Mononuclear cell (primary cell): ENCODE results near the gene TACSTD2. TPM values are rescaled to one million over a fixed set of nuclear protein-coding genes. Genes with fewer than 3 reads are reported as not detected.
"Not testable (repeated sequence)": the region's sequence is repeated elsewhere in the genome, so short reads cannot be mapped to it uniquely, and the experiment has no call there.

Source experiments
- H3K27me3 ChIP-seq: 2 replicates; pipeline ENCODE4 v1.6.0; 2011; ENCODE audit warnings: low read length, control low read depth; ENCODE audit not compliant: insufficient read depth
- H3K4me1 ChIP-seq: 2 replicates; pipeline ENCODE4 v1.5.1; 2011; ENCODE audit warnings: mild to moderate bottlenecking, low read length, control low read depth; ENCODE audit not compliant: insufficient read depth
- H3K4me3 ChIP-seq: 2 replicates; pipeline ENCODE4 v1.5.1; 2011; ENCODE audit warnings: mild to moderate bottlenecking, low read length, moderate library complexity
- H3K9me3 ChIP-seq: 2 replicates; pipeline ENCODE4 v1.5.1; 2011; ENCODE audit warnings: low read depth, mild to moderate bottlenecking, control low read depth, low read length
- total RNA-seq: library from RNA; depleted of rRNA; stranded (reverse); fragments of >200 nt; gene quantifications from one replicate; pipeline ENCODE4 v1.2.3, GENCODE V29; 2012

The TACSTD2 gene
- total RNA-seq, 1 donor, result under 0.01 TPM

DNA sequence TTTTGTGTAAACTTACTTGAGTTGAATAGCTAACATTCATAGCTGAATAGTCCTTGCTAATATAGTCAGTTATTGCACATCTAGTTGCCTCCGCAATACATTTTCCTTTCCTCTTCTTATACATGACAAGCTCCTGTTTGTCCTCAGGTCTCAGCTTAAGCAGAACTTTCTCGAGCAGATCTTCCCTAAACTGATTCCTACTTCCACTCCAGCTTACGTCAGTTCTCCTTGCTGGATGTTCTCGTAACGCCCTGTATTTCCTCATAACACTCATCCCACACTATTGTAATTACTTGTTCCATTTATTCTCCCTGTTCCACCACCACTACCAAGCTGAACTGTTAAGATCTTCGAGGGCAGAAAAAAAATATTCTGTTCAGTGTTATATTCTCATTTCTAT is 15.4 kb downstream of the TACSTD2 start:
- H3K4me1 ChIP-seq, result no peaks in the 10 kb centered on the region
- H3K9me3 ChIP-seq, result no peaks in the 10 kb centered on the region
- H3K4me3 ChIP-seq, result no peak overlapping the region
- peaks cover 10% of the 10 kb centered on the region for H3K27me3 ChIP-seq

DNA sequence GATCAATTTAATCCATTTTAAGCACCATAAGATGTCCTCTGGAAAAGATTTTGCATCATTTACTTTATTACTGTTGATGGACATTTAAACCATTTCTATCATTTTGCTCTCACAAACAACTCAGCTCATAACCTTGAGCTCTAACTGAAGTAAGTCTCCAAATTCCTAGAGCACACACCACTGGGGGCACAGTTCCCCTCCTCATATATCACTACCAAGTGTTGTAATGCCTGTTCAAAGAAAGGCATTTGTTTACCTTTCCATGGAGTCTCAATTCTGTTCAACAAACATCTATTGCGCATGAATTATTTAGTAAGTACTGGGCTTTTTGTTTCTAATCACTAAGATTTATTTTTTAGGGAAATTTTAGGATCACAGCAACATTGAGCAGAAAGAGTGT is 21.7 kb downstream of the TACSTD2 start:
- Histone ChIP-seq H3K27me3 (peaks cover 10% of the 10 kb centered on the region), H3K4me1 (no peaks in the 10 kb centered on the region), H3K9me3 (no peaks in the 10 kb centered on the region), H3K4me3 (no peak overlapping the region)

DNA sequence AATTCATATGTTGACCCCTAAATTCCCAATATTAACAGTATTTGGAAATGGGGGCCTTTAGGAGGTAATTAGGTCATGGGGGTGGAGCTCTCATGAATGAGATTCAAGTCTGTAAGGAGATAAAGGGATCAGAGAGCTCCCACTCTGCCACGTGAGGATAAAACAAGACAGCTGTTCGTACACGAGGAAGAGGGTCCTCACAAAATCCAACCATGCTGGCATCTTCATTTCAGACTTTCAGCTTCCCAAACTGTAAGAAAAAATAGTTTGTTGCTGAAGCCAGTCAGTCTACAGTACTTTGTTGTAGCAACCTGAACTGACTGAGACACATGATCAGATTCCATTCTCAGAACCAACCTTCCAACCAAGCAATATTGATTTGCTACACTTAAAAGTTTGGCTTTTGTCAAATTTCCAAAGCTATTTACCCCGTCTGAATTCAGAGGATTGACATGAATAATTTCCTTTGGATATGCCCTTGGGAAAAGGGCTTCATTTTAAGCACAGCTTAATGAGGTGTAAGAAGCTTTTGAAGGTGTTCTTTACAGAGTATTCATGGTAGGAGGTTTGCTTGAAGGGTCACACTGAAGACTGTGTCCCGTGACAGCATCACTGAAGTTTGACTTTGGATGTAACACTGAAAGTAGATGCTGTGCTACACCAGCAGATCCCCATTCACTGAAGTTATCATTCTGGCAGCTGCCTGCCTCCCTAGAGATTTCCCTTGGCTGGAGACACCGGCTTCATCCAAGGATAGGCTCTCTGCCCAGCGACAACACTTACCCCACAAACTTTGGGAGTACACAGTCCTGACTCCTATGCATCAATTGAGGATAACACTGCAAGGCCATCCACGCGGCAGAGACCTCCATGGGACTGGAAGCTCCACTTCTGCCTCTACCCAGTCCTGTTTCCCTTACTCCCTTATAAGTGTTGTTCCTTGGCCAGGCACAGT is 25.6 kb downstream of the TACSTD2 start:
- Histone ChIP-seq H3K4me3 (no peak overlapping the region), H3K27me3 (no peaks in the 10 kb centered on the region), H3K4me1 (peaks cover 4% of the 10 kb centered on the region), H3K9me3 (no peaks in the 10 kb centered on the region)

DNA sequence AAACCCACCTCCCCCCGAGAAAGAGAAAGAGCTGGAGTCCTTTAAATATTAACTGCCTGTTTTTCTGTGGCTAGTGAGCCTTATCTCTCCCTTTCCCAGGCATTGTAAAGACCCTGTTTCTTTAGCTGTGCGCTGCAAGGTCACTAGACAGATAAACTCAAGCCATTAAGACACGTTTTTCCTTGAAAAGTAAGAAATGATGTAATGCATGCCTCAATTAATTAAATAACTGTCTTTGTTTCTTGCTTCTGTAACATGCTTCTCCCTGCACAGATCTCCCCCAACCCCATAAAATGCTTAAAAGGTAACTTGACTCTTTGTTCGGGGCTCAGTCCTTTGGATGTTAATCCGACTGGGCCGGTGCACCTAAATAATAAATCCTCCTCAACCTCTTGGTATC is 27.8 kb downstream of the TACSTD2 start:
- H3K9me3 ChIP-seq, H3K4me3 ChIP-seq, H3K27me3 ChIP-seq: not testable (repeated sequence)
- H3K4me1 ChIP-seq, result peaks cover 18% of the 10 kb centered on the region

DNA sequence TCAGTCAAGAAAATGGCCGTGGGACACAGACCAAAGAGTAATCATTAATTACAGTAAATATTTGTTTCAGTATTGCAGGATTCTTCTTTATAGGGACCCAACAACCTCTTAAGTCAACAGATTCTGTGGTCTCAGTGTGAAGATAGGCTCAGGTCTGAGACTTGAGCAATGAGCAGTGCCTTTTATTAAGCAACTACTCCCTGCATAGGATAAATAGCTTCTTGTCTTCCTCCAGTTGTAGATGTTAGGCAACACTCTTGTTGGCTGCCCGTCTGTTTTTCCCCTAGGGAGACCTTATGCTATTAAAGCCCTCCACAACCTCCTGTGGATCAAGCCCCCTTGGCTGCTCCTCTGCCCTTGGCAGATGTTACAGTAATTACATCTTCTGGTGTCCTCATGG is 28.7 kb downstream of the TACSTD2 start:
- Histone ChIP-seq H3K4me1 (peaks cover 18% of the 10 kb centered on the region), H3K27me3 (no peaks in the 10 kb centered on the region)

DNA sequence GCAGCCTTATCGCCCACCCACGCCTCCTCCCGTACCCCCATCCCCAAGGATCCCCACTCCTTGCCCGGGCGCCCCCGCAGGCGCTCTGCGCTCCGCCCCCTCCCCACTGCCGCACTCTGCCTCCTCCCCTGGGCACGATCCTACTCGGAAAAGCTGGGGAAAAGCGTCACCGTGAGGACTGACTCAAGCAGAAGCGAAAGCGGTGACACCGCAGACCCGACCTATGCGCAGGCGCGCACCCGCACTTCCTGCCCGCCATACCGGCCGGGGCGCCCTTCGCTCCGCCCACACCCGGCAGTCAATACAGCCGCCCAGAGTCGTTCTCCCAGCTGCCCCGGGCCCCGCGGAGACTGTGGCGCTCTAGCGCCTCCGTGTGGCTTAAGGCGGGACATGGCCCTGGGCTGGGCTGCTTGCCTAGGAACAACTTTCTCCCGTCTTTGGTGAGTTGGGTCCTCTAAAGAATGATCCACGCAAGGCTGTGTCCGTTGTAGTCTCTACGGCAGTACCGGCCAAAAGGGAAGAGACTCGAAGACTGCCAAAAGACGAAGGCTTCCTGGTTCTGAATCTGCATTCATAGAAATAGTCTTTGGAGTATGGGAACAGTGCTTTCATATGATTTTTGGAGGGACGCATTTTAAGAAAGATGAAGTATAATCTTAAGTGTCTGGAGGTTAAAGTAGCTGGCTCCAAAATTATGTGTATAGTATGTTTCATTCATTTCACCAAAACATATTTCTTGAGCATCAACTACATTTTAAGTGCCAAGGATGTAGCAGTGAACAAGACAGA is 30.3 kb downstream of the TACSTD2 start, which contains the start of gene OMA1:
OMA1 (minus strand) TSS at position 207 of the 789 bp plus-strand sequence. CDS start 7,432 bp downstream, outside the sequence.
- Histone ChIP-seq H3K4me3 (peak within 1 kb of the TSS; percentile 75), H3K27me3 (no peaks in the 10 kb centered on the region), H3K4me1 (peaks cover 18% of the 10 kb centered on the region), H3K9me3 (no peaks in the 10 kb centered on the region)

More for the DNA sequence above, 28.7 kb downstream of the TACSTD2 start:
- Histone ChIP-seq H3K4me3 (no peak overlapping the region), H3K9me3 (no peaks in the 10 kb centered on the region)

DNA sequence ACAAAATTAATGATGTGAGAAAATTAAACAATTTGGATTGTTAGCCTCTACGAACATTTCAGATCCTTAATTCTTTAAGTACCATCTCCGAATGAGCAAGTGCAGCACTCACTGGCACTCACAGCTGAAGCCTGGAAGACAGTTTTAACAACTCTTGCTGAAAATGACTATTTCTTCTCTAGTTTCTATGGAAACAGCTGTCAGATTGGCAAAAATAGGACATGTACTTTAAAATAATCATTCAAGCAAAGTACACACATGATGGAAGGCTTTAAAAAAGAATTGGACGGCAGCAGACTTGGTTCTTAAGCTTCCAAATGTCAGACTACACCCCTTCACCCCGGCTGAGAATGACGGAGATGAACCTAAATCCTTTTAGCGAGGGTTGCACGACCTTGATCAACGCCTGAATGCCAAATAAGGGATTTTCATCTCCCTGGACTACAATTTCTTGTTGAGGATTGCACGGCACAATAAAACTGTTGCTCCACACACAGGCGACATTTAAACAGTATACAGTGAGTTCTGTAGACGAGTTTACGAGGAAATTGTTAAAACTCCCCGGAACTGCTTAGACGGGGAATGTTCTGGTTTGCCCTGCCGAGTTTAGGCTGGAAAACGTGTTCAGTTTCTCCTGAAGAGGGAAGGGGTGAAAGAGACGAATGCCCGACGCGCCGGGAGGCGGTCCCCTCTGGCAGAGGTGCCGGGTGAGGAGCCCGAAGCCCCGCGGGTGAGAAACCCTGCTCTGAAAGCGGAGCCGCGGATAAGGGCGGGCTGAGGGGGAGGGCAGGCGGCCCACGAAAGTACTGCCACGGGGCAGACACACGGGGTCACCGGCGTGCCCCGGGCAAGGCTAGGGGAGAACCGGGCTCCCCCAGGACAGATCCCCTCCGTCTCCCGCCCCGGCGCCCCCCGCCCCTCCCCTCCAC is 31.2 kb downstream of the TACSTD2 start:
- H3K4me1 ChIP-seq, result peaks cover 18% of the 10 kb centered on the region
- peak overlapping the region; percentile 75 for H3K4me3 ChIP-seq
- H3K27me3 ChIP-seq, result no peaks in the 10 kb centered on the region
- no peaks in the 10 kb centered on the region for H3K9me3 ChIP-seq

DNA sequence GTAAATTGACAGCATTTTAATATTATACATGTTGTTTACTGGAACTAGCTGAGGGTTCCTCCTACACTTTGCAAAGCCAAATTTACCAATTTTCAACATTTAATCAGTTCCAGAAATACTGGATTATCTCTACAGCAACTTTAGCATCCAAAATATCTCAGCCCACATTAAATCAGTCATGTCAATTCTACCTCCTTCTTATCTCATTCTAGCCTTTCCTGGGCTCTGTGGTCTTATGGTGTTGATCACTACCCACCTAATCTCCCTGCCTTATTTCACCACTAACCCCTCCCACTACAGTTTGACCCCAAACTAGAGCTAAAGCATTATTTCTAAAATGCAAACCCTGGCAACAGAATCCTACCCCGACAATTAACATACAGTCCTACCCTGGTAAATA is 33.8 kb downstream of the TACSTD2 start:
- Histone ChIP-seq H3K4me1 (peaks cover 18% of the 10 kb centered on the region), H3K9me3 (no peaks in the 10 kb centered on the region), H3K27me3 (no peaks in the 10 kb centered on the region), H3K4me3 (no peak overlapping the region)

DNA sequence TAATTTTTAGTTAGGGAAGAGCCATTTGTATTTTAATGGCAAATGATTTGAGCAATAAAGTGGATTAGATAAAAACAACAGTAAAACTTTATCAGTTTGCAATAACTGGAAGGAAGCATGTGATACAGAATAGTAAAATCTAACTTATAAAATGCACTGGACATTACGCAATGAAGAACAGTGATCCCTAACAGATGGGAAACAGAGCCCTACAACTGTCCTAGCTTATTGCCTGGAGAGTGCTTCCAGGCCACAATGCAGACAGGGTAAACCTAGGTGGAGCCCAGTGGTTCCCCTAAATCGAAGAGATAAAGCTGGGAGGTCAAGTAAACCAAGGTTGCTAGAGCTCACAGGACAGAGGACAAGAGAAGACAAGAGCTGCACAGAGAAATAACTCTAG is 37.5 kb downstream of the TACSTD2 start:
- Histone ChIP-seq H3K9me3 (no peaks in the 10 kb centered on the region), H3K27me3 (no peaks in the 10 kb centered on the region), H3K4me1 (peaks cover under 1% of the 10 kb centered on the region), H3K4me3 (no peak overlapping the region)

DNA sequence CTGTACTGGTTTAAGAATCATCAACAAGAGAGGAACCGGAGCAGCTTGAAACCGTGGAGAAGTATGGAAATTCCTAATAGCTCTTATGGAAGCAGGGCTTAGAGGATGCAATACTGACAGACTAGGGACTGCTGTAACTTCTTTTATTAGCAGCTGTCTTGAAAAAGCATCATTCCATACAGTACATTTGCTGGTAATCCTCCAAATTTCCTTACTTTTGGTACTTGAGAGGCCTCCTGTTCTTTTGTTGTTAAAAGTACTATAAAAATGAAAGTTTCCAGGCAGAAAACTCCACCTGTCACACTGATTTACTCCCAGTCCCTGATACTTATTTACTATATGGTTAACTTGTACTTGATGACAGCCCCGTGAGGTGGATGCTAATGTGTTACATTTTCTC is 38.2 kb downstream of the TACSTD2 start:
- no peak overlapping the region for H3K4me3 ChIP-seq
- no peaks in the 10 kb centered on the region for H3K9me3 ChIP-seq
- no peaks in the 10 kb centered on the region for H3K4me1 ChIP-seq
- H3K27me3 ChIP-seq, result no peaks in the 10 kb centered on the region

DNA sequence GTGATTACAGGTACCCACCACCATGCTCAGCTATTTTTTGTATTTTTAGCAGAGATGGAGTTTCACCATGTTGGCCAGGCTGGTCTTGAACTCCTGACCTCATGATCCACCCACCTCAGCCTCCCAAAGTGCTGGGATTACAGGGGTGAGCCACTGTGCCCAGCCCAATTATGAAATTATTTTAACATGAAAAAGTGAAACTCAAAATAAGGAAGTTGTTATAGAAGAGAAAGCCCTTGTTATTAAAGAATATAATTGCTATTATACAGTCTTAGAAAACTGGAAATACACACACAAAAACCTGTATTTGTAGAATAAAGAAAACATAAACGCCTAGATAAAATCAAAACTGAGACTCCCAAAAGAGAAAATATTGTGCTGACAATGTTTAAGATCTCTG is 45.2 kb downstream of the TACSTD2 start:
- H3K27me3 ChIP-seq, H3K4me1 ChIP-seq, H3K4me3 ChIP-seq, H3K9me3 ChIP-seq: not testable (repeated sequence)

DNA sequence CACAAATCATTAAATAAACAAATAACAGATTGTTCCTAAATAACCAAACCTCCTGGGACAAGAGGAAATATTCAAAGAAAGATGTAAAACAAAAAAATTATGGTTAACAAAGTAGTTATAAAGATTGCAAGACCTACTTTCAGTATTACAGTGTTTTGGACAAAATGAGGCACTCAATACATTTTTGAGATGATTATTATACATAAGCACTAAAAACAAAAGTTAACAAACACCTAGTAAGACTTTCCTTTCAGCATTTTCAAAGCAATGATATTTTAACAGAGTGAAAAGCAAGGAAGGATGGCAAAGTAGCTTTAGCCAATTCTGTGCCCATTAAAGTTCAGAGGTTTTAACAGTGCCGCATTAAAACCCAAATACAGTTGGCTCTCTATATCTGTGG is 47.8 kb downstream of the TACSTD2 start:
- Histone ChIP-seq H3K9me3 (no peaks in the 10 kb centered on the region), H3K4me3 (no peak overlapping the region), H3K27me3 (no peaks in the 10 kb centered on the region), H3K4me1 (no peaks in the 10 kb centered on the region)

DNA sequence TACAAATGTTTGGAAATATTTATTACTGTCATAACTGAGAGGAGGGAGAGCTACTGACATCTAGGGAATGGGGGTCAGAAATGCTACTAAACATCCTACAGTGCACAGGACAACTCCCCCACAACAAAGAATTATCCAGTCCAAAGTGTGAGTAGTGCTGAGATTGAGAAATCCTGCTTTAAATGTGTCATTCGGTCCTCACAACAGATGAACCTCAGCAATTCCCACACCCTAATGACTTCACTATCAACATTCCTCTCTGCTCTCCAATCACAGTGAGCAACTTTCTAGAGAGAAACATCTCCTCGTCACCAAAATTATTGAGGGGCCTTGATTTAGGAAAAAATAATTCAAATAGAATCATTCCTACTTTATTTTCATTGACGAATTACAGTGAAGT is 48.5 kb downstream of the TACSTD2 start:
- no peaks in the 10 kb centered on the region for H3K9me3 ChIP-seq
- no peak overlapping the region for H3K4me3 ChIP-seq
- peaks cover 4% of the 10 kb centered on the region for H3K4me1 ChIP-seq
- no peaks in the 10 kb centered on the region for H3K27me3 ChIP-seq
